Suprapubic skin (tissue), 4 donors: ENCODE results near the gene KRTAP22-2.

Experiments
- POLR2A ChIP-seq, 2 donors: fragments of 450-650 bp; IDR thresholded peaks; one replicate each; pipeline ENCODE4 v1.6.1; 2017; ENCODE audit warnings: antibody characterized with exemption in 2 of 2, mild to moderate bottlenecking in 2 of 2, moderate library complexity in 2 of 2
- POLR2AphosphoS5 ChIP-seq, 3 donors: sonication (generic); formaldehyde crosslinking; IDR thresholded peaks; one replicate each; pipeline ENCODE4 v1.6.1; 2017; ENCODE audit warnings: antibody characterized with exemption in 3 of 3

- no peak for TF ChIP-seq POLR2A (IDR thresholded peaks at IDR 0.05)
- TF ChIP-seq POLR2AphosphoS5 (IDR thresholded peaks at IDR 0.05): no peak
Measured at GRCh38 chr21:30634906-30635305, 44.7 kb upstream of the KRTAP22-2 start, which contains the start of gene KRTAP20-2.
